Central memory CD8-positive, alpha-beta T cell (primary cell): ENCODE data around the gene SLC9C1.

Experiments
- ATAC-seq: fragments of 150-1000 bp; cut with Tn5 transposase; replicated peaks from 2 replicates; pipeline ENCODE4 v1.10.0; 2022; ENCODE audit warnings: mild to moderate bottlenecking, moderate FRiP score, moderate number of reproducible peaks; ENCODE audit not compliant: poor library complexity, severe bottlenecking; ENCODE audit errors: extremely low read depth
- DNase-seq, 2 donors: peaks; one replicate each; pipeline ENCODE4 v3.0.0; 2021; ENCODE audit warnings: low spot score in 2 of 2
- H3K27ac Mint-ChIP-seq: one replicate; pipeline ENCODE4 v1.8.0; 2022; ENCODE audit warnings: low read depth, mild to moderate bottlenecking, moderate library complexity, mixed read lengths
- H3K27me3 Mint-ChIP-seq: one replicate; pipeline ENCODE4 v1.8.0; 2022; ENCODE audit warnings: mixed read lengths
- H3K36me3 Mint-ChIP-seq: one replicate; pipeline ENCODE4 v1.8.0; 2022; ENCODE audit warnings: mild to moderate bottlenecking, moderate library complexity, mixed read lengths; ENCODE audit not compliant: insufficient read depth
- H3K4me1 Mint-ChIP-seq: one replicate; pipeline ENCODE4 v1.8.0; 2022; ENCODE audit warnings: mixed read lengths
- H3K4me3 Mint-ChIP-seq: one replicate; pipeline ENCODE4 v1.8.0; 2022; ENCODE audit warnings: mild to moderate bottlenecking, moderate library complexity, mixed read lengths
- H3K9me3 Mint-ChIP-seq: one replicate; pipeline ENCODE4 v1.8.0; 2022; ENCODE audit warnings: mixed read lengths

SLC9C1 gene

DNA sequence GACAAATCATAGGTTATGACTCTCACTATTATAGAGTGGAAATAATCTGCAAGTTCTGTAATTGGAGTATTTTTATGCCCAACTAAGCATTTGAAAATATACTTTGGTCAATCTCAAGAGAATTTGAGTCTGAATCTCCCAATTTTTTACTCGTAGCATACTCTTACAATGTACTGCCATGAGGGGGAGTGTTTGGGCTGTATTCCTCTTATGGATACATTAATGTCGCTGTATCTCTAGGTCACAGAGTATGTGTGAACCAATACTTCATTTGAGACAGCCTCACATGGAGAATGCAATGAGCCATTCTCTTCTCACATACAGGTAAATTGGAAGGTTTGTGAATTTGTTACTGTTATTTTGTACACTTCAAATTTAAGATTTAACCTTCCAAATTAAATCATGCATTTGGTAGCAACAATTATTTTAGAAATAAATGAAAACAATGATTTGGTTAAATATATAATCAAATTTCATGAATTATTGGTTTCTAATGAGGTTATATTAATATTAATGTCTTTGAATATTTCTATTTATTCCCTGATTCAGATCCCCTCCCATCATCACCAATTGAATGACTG is 33.4 kb upstream of the SLC9C1 start:
- no peak overlapping the region for H3K27ac Mint-ChIP-seq
- H3K4me1 Mint-ChIP-seq: no peaks in the 10 kb centered on the region
- no peak overlapping the region for H3K4me3 Mint-ChIP-seq
- H3K9me3 Mint-ChIP-seq: no peaks in the 10 kb centered on the region
- peaks cover 41% of the 10 kb centered on the region for H3K27me3 Mint-ChIP-seq
- peak; percentile 97 for ATAC-seq
- H3K36me3 Mint-ChIP-seq: no peaks in the 10 kb centered on the region
- DNase-seq: no peak

DNA sequence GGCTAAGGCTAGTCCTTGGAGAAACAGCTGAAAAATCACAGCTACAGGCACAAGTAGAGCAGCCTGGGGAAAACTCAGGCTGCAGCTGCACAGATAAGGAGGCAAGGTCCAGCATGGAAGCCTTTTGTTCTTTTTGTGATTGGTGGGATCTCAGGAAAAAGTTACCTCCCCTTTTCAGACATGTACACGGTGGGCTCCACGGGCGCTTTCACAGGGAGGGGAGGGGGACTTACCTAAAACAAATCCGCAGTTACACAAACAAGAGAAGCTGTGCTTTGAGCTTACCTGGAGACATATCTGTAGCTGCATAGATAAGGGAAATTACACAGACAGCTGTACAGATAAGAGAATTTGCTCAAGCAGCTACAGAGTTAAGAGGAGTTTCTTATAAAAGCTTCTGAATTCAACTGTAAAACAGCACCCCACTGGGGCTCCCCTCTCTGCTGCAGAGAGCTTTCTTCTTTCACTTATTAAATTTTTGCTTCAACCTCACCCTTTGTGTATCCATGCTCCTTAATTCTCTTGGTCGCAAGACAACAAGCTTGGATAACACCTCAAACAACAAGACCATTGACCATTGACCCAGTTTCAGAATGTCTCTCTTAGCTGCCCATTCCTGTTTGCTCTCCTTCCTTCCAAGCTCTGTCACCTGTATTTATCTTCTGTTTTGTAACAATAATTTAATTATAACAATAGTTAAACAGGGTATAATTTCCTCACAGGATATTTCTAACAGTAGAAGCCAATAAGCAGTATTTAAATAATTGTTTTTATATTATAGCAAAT is 28.0 kb upstream of the SLC9C1 start:
- Mint-ChIP-seq H3K4me3 (no peak overlapping the region), H3K9me3 (no peaks in the 10 kb centered on the region), H3K4me1 (no peaks in the 10 kb centered on the region)

DNA sequence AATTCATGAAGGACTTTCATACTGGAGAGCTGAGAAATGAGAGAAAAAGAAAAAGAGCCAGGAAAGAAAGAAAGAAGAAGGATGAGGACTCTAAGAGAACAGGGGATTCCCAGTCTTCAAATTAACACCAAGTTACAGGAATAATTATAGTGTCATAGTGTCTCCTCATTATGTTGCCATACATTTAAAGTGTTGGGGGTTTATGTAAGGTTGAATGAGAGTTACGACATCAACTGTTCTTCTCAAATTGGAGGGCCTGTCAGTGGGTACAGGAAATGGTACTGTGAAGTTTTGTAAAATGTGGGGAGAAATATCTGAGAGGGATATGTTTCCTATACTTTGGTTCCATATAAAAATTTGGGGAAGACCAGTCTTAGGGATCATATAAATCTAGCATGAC is 26.7 kb upstream of the SLC9C1 start:
- Mint-ChIP-seq H3K36me3 (no peaks in the 10 kb centered on the region), H3K9me3 (no peaks in the 10 kb centered on the region), H3K27me3 (peaks cover 17% of the 10 kb centered on the region), H3K27ac (no peak overlapping the region), H3K4me3 (no peak overlapping the region), H3K4me1 (no peaks in the 10 kb centered on the region)
- ATAC-seq (no peak), DNase-seq (no peak)

More for the DNA sequence above, 28.0 kb upstream of the SLC9C1 start:
- no peak overlapping the region for H3K27ac Mint-ChIP-seq
- ATAC-seq (no peak), DNase-seq (no peak)
- no peaks in the 10 kb centered on the region for H3K36me3 Mint-ChIP-seq
- H3K27me3 Mint-ChIP-seq: peaks cover 17% of the 10 kb centered on the region

DNA sequence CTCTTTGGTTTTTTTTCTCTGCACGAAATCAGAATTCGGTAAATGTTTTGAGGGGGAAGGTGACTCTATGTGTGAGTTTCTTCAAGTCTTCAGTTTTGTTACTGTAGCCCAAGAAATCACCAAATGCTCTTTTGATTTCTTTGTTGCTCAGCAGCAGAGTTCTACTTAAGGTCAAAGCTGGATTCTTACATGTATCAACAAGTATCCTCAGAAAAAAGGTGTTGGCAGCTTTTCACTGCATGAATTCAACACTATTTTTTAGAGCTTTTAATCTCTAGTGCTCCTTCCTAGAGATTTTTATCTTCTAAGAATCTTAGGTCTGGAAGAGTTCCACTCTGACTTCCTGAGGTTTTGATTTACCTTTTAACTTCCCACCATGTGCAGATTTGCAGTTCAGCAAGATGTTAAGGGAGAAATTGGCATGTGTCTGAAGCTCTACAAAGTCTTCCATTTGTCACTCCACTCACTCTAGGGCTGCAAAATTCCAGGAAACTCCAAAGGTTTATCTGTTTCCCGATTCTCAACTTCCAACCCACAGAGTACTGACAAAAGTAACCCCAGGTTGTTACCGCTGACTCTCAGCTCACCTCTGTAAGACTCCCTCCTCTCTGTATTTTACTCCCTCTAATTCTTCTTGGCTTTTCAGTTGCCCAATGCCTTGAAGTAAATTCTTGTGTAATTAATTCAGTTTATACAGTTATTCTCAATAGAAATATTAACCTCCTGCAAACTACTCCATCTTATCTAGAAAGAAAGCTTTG is 25.7 kb upstream of the SLC9C1 start:
- Mint-ChIP-seq H3K27ac (no peak overlapping the region), H3K9me3 (no peaks in the 10 kb centered on the region)
- no peak for ATAC-seq

DNA sequence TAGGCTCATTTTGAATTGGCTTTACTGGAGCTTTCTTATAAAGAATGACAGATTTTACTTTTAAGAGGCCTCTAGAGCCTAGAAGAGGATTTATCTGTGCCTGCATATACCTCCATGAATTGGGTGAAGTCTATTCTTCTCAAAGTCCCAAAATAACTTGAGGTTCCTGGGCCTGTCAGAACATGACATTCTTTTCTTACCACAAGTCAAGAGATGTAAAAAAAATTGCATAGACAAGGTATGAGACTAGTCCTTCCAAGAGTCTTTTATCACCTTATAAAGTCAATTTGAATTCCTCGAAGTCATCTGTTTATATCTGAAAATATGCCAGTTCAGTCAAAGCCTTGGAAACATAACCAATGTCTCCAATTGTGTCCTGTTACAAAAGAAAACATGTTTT is 21.8 kb upstream of the SLC9C1 start:
- Mint-ChIP-seq H3K4me3 (no peak overlapping the region), H3K9me3 (no peaks in the 10 kb centered on the region), H3K36me3 (no peaks in the 10 kb centered on the region), H3K27ac (no peak overlapping the region), H3K27me3 (peaks cover 13% of the 10 kb centered on the region), H3K4me1 (no peaks in the 10 kb centered on the region)
- DNase-seq (no peak), ATAC-seq (no peak)

More for the DNA sequence above, 25.7 kb upstream of the SLC9C1 start:
- Mint-ChIP-seq H3K36me3 (no peaks in the 10 kb centered on the region), H3K4me1 (no peaks in the 10 kb centered on the region), H3K4me3 (no peak overlapping the region), H3K27me3 (peaks cover 18% of the 10 kb centered on the region)
- no peak for DNase-seq

DNA sequence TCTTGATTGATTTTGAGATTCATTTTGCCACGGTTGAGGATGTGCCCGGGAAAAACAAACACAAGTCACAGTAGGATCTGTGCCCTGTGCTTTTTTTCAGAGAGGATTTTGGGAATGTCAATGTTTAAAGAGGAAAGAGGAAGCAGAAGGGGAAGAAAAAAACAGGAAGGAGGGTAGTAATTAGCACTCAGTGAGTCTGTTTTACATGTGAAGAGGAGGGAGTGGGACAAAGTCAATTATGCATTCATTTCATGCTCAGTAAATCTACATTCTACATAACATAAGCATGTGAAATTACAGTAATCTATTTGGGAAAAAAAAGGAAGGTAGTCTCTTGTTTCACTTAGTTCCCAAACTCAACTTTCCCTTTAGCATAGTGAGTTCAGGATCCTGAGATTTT is 20.6 kb upstream of the SLC9C1 start:
- H3K27me3 Mint-ChIP-seq: peaks cover 13% of the 10 kb centered on the region
- no peak overlapping the region for H3K27ac Mint-ChIP-seq
- H3K9me3 Mint-ChIP-seq: no peaks in the 10 kb centered on the region
- H3K4me3 Mint-ChIP-seq: no peak overlapping the region
- no peak for DNase-seq
- no peaks in the 10 kb centered on the region for H3K4me1 Mint-ChIP-seq
- no peaks in the 10 kb centered on the region for H3K36me3 Mint-ChIP-seq
- ATAC-seq: no peak

DNA sequence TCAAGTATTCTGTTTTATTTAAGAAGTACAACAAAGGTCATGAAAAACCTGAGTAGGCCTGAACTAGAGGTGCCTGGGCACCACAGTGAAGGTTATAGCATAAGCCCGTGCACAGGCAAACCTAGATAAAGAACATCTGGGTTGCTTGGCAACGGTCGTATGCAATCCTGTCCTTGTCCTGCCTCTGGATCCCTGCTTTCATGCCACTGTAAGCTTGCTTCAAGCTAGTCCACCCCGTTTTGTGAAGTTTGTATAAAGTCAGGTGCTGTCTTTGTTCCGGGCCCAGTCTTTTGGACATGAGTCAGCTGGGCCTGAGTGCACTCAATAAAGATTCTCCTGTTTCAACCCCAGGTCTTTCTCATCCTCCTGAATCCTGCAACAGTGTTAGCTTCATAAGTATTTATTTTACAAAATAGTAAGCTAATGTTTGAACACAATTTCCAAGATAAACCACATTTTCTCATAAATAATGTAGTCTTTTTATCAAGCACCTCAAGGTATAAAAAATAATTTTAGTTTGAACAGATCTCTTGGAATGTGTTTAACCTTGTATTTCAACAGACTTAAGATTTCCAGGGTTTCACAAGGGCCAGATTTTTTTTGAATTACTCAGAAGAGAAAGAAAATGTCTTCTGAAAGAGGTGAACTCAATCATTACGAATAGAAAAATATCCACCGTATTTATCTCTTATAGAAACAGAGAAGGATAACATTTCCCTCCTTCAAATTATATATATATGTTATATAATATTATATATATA is 14.3 kb upstream of the SLC9C1 start:
- no peak overlapping the region for H3K4me3 Mint-ChIP-seq
- no peak for DNase-seq
- no peak overlapping the region for H3K27ac Mint-ChIP-seq
- H3K9me3 Mint-ChIP-seq: no peaks in the 10 kb centered on the region
- no peaks in the 10 kb centered on the region for H3K27me3 Mint-ChIP-seq
- ATAC-seq: no peak
- no peaks in the 10 kb centered on the region for H3K4me1 Mint-ChIP-seq
- no peaks in the 10 kb centered on the region for H3K36me3 Mint-ChIP-seq

DNA sequence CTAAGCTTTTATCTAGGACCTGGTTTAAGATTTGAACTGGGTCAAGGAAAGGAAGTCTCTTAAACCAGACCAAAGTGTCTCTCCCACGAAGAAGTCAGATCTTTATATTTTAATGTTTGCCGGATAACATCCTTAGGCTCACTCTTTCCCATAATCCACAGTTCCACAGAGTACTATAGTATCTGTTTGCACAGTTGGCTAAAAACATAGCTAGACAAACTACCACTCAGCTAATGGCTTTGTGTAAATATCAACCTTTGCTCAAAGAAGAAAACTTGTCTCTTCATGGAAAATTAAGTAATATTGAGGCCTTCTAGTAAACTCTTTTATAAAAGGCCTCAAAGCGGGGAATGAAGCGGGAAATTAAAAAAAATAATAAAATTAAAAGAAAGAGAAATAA is 13.5 kb upstream of the SLC9C1 start:
- DNase-seq (no peak), ATAC-seq (no peak)
- no peak overlapping the region for H3K4me3 Mint-ChIP-seq
- H3K4me1 Mint-ChIP-seq: no peaks in the 10 kb centered on the region
- no peaks in the 10 kb centered on the region for H3K9me3 Mint-ChIP-seq
- H3K36me3 Mint-ChIP-seq: no peaks in the 10 kb centered on the region
- H3K27me3 Mint-ChIP-seq: no peaks in the 10 kb centered on the region
- H3K27ac Mint-ChIP-seq: no peak overlapping the region

DNA sequence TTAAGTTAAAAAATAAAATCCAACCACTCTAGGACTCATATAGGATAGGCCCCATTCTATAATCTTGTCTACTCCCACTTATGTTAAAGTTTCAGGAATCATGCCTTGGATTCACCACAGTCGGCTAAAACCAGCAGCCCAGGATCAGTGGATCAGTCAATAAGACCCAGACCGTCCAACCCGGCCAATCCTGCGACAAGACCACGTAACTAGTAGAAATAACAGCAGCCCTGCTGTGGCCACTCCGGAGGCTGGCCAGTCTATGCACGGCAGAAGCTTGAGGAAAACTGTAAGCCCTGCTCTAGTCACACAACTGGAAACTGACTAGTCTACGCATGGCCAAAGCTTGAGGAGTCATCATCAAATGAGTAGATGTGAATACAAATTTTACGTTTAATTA is 12.8 kb upstream of the SLC9C1 start:
- no peaks in the 10 kb centered on the region for H3K27me3 Mint-ChIP-seq
- no peak for ATAC-seq

DNA sequence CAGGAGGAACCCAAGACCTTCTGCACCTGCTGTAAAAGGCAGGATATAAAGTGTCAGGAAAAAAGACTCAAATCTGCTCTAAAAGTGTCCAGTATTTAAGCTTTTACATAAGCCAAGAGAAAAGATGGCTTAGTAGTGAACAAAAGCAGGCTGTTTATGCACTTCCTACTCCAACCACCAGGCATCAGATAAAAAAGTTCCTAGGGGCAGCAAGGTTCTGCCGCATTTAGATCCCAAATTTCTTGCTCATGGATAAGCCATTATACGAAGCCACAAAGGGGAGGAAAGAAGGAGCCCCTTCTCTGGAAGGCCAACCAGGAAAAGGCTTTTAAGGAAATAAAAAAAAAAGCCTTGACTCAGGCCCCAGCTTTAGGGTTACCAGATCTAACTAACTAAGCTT is 10.6 kb upstream of the SLC9C1 start:
- Mint-ChIP-seq H3K4me1 (no peaks in the 10 kb centered on the region), H3K4me3 (no peak overlapping the region), H3K27ac (no peak overlapping the region), H3K9me3 (no peaks in the 10 kb centered on the region), H3K36me3 (peaks cover 2% of the 10 kb centered on the region), H3K27me3 (no peaks in the 10 kb centered on the region)
- ATAC-seq (no peak), DNase-seq (no peak)

More for the DNA sequence above, 12.8 kb upstream of the SLC9C1 start:
- Mint-ChIP-seq H3K9me3 (no peaks in the 10 kb centered on the region), H3K4me3 (no peak overlapping the region), H3K4me1 (no peaks in the 10 kb centered on the region), H3K36me3 (no peaks in the 10 kb centered on the region), H3K27ac (no peak overlapping the region)
- DNase-seq: no peak

DNA sequence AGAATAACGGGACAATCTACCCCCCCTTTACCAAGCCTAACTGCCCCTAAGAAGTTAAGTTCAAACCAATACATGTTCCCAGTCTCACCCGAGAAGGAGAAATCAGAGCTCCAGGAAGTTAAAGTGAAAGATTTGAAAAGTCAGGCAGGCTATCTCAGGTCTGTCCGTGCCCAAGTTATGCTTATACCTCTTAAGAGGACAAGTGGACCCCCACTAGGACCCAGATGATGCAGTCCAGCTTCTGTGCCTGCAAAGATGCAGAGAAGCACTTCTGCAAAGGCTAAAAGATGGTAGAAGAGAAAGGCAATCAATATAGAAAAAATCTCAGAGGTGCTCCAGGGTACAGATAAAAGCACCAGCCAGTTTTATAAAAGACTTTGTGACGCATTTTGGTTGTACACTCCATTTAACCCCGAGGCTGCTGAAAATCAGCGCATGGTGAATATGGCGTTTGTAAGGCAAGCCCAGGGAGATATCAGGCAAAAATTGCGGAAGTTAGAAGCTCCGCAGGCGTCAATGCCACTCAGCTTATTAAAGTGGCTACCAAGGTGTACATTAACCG is 9.8 kb upstream of the SLC9C1 start:
- H3K36me3 Mint-ChIP-seq: peaks cover 2% of the 10 kb centered on the region
- no peaks in the 10 kb centered on the region for H3K27me3 Mint-ChIP-seq
- DNase-seq (no peak), ATAC-seq (peak; percentile 65)
- H3K9me3 Mint-ChIP-seq: no peaks in the 10 kb centered on the region
- no peaks in the 10 kb centered on the region for H3K4me1 Mint-ChIP-seq
- no peak overlapping the region for H3K27ac Mint-ChIP-seq
- no peak overlapping the region for H3K4me3 Mint-ChIP-seq
